CD4-positive, alpha-beta T cell treated with Interleukin-6 at 100 ng/mL for 8 hours (primary cell): ENCODE results near the gene CCL28.

Experiments used
- DNase-seq: peaks from one replicate; pipeline ENCODE4 v3.0.0-alpha.2; 2020; ENCODE audit warnings: mixed read lengths, low spot score

CCL28 gene

GRCh38 chr5:43357878-43358281, 54.3 kb downstream of the CCL28 start:
- DNase-seq: no peak

DNA sequence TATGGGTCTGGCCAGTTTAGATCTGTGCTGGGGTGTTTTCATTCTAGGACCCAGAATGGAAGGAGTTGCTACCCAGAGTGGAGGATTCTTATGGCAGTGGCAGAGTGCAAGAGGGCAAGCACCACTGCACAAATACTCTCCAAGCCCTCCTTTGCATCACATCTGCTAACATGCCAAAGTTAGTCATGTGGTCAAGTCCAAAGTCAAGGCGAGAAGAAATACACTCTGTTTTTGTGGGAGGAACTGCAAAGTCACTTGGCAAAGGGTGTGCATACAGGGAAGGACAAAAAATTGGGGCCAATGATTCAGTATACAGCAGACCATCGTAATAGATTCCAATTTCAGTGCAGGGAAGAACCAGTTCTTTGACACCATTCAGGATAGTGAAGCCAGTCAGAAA, 55.1 kb downstream of the CCL28 start:
- DNase-seq: no peak

GRCh38 chr5:43354774-43355173, 57.4 kb downstream of the CCL28 start:
- DNase-seq: no peak

DNA sequence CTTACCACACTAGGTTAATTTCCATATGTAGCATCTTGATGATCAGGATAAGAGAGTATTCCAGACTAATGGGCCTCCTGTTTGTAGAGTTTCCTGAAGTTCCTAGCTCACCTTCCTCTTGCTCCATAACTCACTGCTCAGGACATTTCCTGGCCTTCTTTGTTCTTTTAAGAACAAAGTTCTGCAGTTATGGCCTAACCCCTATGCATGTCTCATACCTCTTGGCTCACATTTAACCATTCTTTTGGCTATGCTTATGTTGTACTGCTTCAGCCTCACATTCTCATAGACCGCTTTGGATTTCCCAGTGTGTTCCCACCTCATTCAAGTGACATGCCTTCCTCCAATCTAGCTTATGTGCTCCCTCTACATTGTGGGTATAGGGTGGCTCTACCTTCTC, 58.5 kb downstream of the CCL28 start:
- DNase-seq: no peak

GRCh38 chr5:43352915-43353314, 59.3 kb downstream of the CCL28 start:
- no peak for DNase-seq

DNA sequence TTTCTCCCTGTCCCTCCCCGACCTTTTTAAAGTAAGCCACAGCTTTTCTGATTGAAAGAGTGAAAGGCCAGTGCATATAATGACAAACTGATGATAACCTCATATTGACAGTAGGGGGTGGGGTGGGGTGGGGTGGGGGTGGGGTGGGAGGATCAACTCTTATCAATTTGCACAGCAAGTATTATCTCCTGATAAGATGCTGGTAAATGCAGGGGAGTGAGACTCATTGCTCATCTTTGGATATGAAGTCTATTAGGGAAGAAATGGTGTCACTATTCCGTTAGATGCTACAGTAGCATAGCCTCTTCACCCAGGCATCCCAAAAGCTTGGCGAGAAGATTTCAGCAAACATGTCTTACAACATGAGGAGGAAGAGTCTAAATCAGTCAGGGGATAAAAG, 60.1 kb downstream of the CCL28 start:
- no peak for DNase-seq

GRCh38 chr5:43348861-43349363, 63.3 kb downstream of the CCL28 start:
- no peak for DNase-seq

- DNase-seq: no peak
These were observed 64.0 kb downstream of the CCL28 start for GRCh38 chr5:43348207-43348606.

- no peak for DNase-seq
These were observed 73.3 kb downstream of the CCL28 start for GRCh38 chr5:43338862-43339261.

DNA sequence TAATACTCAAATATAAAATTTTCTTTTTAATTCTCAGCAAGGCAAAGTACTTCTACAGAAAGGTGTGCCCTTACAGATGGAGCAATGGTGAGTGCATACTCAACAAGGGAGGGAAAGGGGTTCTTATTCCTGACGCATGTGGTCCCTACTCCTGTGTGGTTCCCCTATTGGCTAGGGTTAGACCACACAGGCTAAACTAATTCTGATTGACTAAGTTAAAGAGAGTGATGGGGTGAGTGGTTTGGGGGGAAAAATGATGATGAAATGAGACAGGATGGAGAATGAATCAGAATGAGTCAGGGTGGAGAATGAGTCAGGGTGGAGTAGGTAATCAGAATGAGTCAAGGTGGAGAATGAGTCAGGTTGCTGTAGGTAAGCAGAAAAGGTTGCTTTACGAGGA, 76.0 kb downstream of the CCL28 start:
- DNase-seq: no peak

DNA sequence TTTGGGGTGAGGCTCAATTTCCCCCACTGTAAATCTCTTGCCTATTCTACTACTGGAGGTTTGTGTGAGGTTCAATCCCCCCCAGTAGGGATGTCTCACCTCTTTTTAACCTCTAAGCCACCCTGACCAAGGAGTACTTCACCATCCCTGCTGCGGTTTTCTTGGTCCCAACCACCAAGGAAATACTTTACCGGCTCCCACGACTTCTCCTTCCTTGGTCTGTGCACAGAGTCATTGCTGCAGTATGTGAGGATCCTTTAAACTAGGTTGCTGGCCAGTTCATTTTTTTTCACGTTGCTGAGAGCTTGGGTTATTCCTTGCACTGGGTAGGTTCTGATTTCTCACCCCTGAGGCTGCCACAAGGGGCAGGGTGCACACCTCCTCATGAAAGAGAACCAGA, 76.5 kb downstream of the CCL28 start:
- no peak for DNase-seq

GRCh38 chr5:43332401-43332800, 79.8 kb downstream of the CCL28 start:
- DNase-seq: no peak
